GM19025 (cell line): Measurements from ENCODE around the gene MYO6.

ENCODE experiments used
- ATAC-seq: cut with Tn5 transposase; IDR thresholded peaks from one replicate; pipeline ENCODE4 v1.9.1; 2021; ENCODE audit warnings: mild to moderate bottlenecking, low read depth, moderate library complexity; ENCODE audit not compliant: unreplicated experiment

The MYO6 gene

GRCh38 chr6:75935473-75935793 lies 186.4 kb downstream of the MYO6 start:
- no peak for ATAC-seq

GRCh38 chr6:75936682-75937081 lies 187.6 kb downstream of the MYO6 start:
- no peak for ATAC-seq

GRCh38 chr6:75937846-75938245 lies 188.8 kb downstream of the MYO6 start:
- ATAC-seq: no peak

GRCh38 chr6:75940564-75940963 lies 191.5 kb downstream of the MYO6 start:
- no peak for ATAC-seq

- no peak for ATAC-seq
These were observed 192.5 kb downstream of the MYO6 start for GRCh38 chr6:75941509-75941908.

- ATAC-seq: no peak
These were observed 194.3 kb downstream of the MYO6 start for GRCh38 chr6:75943381-75943780.

GRCh38 chr6:75946146-75946831 lies 197.2 kb downstream of the MYO6 start:
- ATAC-seq: peak; percentile 52

- no peak for ATAC-seq
These were observed 198.9 kb downstream of the MYO6 start for GRCh38 chr6:75947935-75948334.

GRCh38 chr6:75952128-75952527 lies 203.1 kb downstream of the MYO6 start:
- ATAC-seq: no peak

GRCh38 chr6:75963569-75963968 lies 214.5 kb downstream of the MYO6 start:
- ATAC-seq: no peak

DNA sequence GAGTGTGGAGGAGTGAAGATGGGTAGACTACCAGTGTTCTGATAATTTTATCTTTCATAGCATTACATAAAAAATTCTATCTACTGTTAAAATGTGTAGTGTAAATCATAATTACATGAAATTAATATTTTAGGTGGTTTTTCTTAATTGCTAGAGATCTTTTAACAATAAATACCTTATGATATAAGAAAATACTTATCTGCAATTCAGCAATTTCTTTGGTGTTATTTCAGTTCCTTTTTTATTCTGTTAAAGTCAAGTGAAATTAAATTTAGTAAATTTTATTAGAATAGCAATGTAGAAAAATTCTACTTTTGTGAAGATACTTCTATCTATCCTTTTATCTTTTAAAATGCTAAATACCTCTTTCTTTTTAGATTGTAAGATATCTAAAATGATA lies 219.1 kb downstream of the MYO6 start:
- no peak for ATAC-seq
